Erythroblast (primary cell): Measurements from ENCODE around the gene LHX6.

Source experiments
- GATA1 ChIP-seq: IDR thresholded peaks from 2 replicates; pipeline ENCODE4 v1.6.1; 2011; ENCODE audit warnings: low read depth, mild to moderate bottlenecking, control low read depth, low read length, moderate library complexity
- POLR2A ChIP-seq: IDR thresholded peaks from 2 replicates; pipeline ENCODE4 v1.6.1; 2011; ENCODE audit warnings: mild to moderate bottlenecking, low read length

GRCh38 chr9:122244349-122244748 is 15.6 kb upstream of the LHX6 start:
- TF ChIP-seq POLR2A: no peak
- no peak for TF ChIP-seq GATA1
